Neural cell (in vitro differentiated cells): ENCODE results near the gene GRK1. TPM values are rescaled to one million over a fixed set of nuclear protein-coding genes. Genes with fewer than 3 reads are reported as not detected.

Experiments
- H2AFZ ChIP-seq: fragments of 200-600, 300-800 bp; sonication (generic), shearing (Covaris generic); 2 replicates; pipeline ENCODE4 v1.6.0; 2014; ENCODE audit warnings: low read depth, mild to moderate bottlenecking, antibody characterized with exemption, low read length, moderate library complexity
- H3F3A ChIP-seq: fragments of 200-600 bp; shearing (Covaris generic); 2 replicates; pipeline ENCODE4 v1.6.1; 2016; ENCODE audit warnings: mild to moderate bottlenecking, moderate library complexity, mixed read lengths, antibody characterized with exemption, low read length; ENCODE audit not compliant: insufficient read depth, poor library complexity, severe bottlenecking
- H3K27ac ChIP-seq: fragments of 200-600, 300-800 bp; sonication (generic), shearing (Covaris generic); 2 replicates; pipeline ENCODE4 v1.5.1; 2014; ENCODE audit warnings: mild to moderate bottlenecking, low read length, moderate library complexity
- H3K27me3 ChIP-seq: fragments of 300-800, 200-600 bp; sonication (generic), shearing (Covaris generic); 2 replicates; pipeline ENCODE4 v1.6.0; 2014; ENCODE audit warnings: mild to moderate bottlenecking, low read depth, low read length, moderate library complexity; ENCODE audit not compliant: insufficient read depth
- H3K36me3 ChIP-seq: fragments of 300-800, 200-600 bp; sonication (generic), shearing (Covaris generic); 2 replicates; pipeline ENCODE4 v1.5.1; 2014; ENCODE audit warnings: mild to moderate bottlenecking, antibody characterized with exemption, low read length, moderate library complexity; ENCODE audit not compliant: insufficient read depth
- H3K4me2 ChIP-seq: fragments of 300-800, 200-600 bp; sonication (generic), shearing (Covaris generic); 2 replicates; pipeline ENCODE4 v1.6.0; 2014; ENCODE audit warnings: mild to moderate bottlenecking, low read length
- H3K4me3 ChIP-seq: fragments of 300-800, 200-600 bp; sonication (generic), shearing (Covaris generic); 2 replicates; pipeline ENCODE4 v1.5.1; 2014; ENCODE audit warnings: mild to moderate bottlenecking, low read length, moderate library complexity
- H3K79me2 ChIP-seq: fragments of 200-600 bp; shearing (Covaris generic); replicated peaks from 2 replicates; pipeline ENCODE4 v1.6.0; 2014; ENCODE audit warnings: mild to moderate bottlenecking, low read length, moderate library complexity; ENCODE audit not compliant: insufficient read depth
- H3K9ac ChIP-seq: fragments of 300-800, 200-600 bp; sonication (generic), shearing (Covaris generic); 2 replicates; pipeline ENCODE4 v1.6.1; 2016; ENCODE audit warnings: mild to moderate bottlenecking, low read length, mixed read lengths
- H3K9me2 ChIP-seq: fragments of 200-600 bp; shearing (Covaris generic); 2 replicates; pipeline ENCODE4 v1.6.1; 2016; ENCODE audit warnings: mild to moderate bottlenecking, low read length, mixed read lengths; ENCODE audit not compliant: insufficient read depth
- H3K9me3 ChIP-seq: fragments of 200-600, 300-800 bp; sonication (generic), shearing (Covaris generic); 2 replicates; pipeline ENCODE4 v1.6.1; 2016; ENCODE audit warnings: mild to moderate bottlenecking, mixed run types, low read length, moderate library complexity, mixed read lengths
- H4K20me1 ChIP-seq: fragments of 200-600 bp; shearing (Covaris generic); 2 replicates; pipeline ENCODE4 v1.6.1; 2016; ENCODE audit warnings: mild to moderate bottlenecking, mixed run types; ENCODE audit not compliant: insufficient read depth
- CTCF ChIP-seq: fragments of 450-650 bp; IDR thresholded peaks from 2 replicates; pipeline ENCODE4 v1.5.1; 2014; ENCODE audit warnings: antibody characterized with exemption, mild to moderate bottlenecking, moderate library complexity; ENCODE audit not compliant: poor library complexity, severe bottlenecking
- EP300 ChIP-seq: fragments of 450-650 bp; conservative IDR thresholded peaks from 2 replicates; pipeline ENCODE4 v1.6.1; 2014; ENCODE audit warnings: antibody characterized with exemption, mild to moderate bottlenecking, moderate library complexity; ENCODE audit not compliant: poor library complexity, severe bottlenecking
- EZH2 ChIP-seq: fragments of 200-600, 300-800 bp; shearing (Covaris generic), sonication (generic); IDR thresholded peaks from 2 replicates; pipeline ENCODE4 v1.6.1; 2014; ENCODE audit warnings: antibody characterized with exemption, low read length, borderline replicate concordance, mild to moderate bottlenecking; ENCODE audit not compliant: insufficient read depth, poor library complexity, severe bottlenecking
- MXI1 ChIP-seq: fragments of 450-650 bp; conservative IDR thresholded peaks from 2 replicates; pipeline ENCODE4 v1.6.1; 2014; ENCODE audit warnings: antibody characterized with exemption, mild to moderate bottlenecking; ENCODE audit not compliant: poor library complexity, severe bottlenecking
- RAD21 ChIP-seq: fragments of 450-650 bp; conservative IDR thresholded peaks from 2 replicates; pipeline ENCODE4 v1.6.1; 2014; ENCODE audit warnings: antibody characterized with exemption, mild to moderate bottlenecking, moderate library complexity
- REST ChIP-seq: IDR thresholded peaks from 2 replicates; pipeline ENCODE4 v1.6.1; 2012; ENCODE audit warnings: borderline replicate concordance
- SMC3 ChIP-seq: fragments of 450-650 bp; conservative IDR thresholded peaks from 2 replicates; pipeline ENCODE4 v1.6.1; 2014; ENCODE audit warnings: antibody characterized with exemption, mild to moderate bottlenecking, moderate library complexity; ENCODE audit not compliant: poor library complexity
- TAF1 ChIP-seq: IDR thresholded peaks from 2 replicates; pipeline ENCODE4 v1.6.1; 2012; ENCODE audit warnings: low read depth
- polyA plus RNA-seq: library from polyadenylated mRNA; depleted of rRNA; stranded (reverse); fragments of >200 nt; gene quantifications from 2 replicates; pipeline ENCODE4 v1.2.3, GENCODE V29; 2014

GRK1 gene
- polyA plus RNA-seq, 1 donor from 2014 or later: 0.06 TPM

GRCh38 chr13:113753171-113753570, 86.2 kb downstream of the GRK1 start:
- no peaks in the 10 kb centered on the region for H3K79me2 ChIP-seq
- H3K4me3 ChIP-seq: no peak overlapping the region
- no peaks in the 10 kb centered on the region for H3K36me3 ChIP-seq
- no peaks in the 10 kb centered on the region for H4K20me1 ChIP-seq
- TF ChIP-seq TAF1 (no peak), RAD21 (no peak), EZH2 (no peak), CTCF (no peak)
- no peaks in the 10 kb centered on the region for H3K9me3 ChIP-seq
- H3K9ac ChIP-seq: no peak overlapping the region
- H2AFZ ChIP-seq: no peak overlapping the region
- H3K4me2 ChIP-seq: no peak overlapping the region
- H3K27me3 ChIP-seq: peaks cover 4% of the 10 kb centered on the region
- no peaks in the 10 kb centered on the region for H3K9me2 ChIP-seq
- H3K27ac ChIP-seq: no peak overlapping the region
- H3F3A ChIP-seq: no peaks in the 10 kb centered on the region

GRCh38 chr13:113754242-113754641, 87.2 kb downstream of the GRK1 start:
- H3K27ac ChIP-seq: no peak overlapping the region
- H3K79me2 ChIP-seq: no peaks in the 10 kb centered on the region
- H3K4me3 ChIP-seq: no peak overlapping the region
- no peaks in the 10 kb centered on the region for H3K36me3 ChIP-seq
- no peak for TF ChIP-seq TAF1
- TF ChIP-seq EP300: no peak
- no peak for TF ChIP-seq RAD21
- TF ChIP-seq SMC3: no peak
- TF ChIP-seq CTCF: no peak
- TF ChIP-seq REST: no peak
- TF ChIP-seq MXI1: no peak
- peaks cover 13% of the 10 kb centered on the region for H3K27me3 ChIP-seq
- H3K9me2 ChIP-seq: no peaks in the 10 kb centered on the region
- no peaks in the 10 kb centered on the region for H3K9me3 ChIP-seq
- no peak overlapping the region for H3K4me2 ChIP-seq
- H3F3A ChIP-seq: peaks cover under 1% of the 10 kb centered on the region
- no peaks in the 10 kb centered on the region for H4K20me1 ChIP-seq
- H3K9ac ChIP-seq: no peak overlapping the region
- H2AFZ ChIP-seq: no peak overlapping the region
